GM06990 (cell line): Measurements from ENCODE around the gene TBL1X.

Source experiments
- DNase-seq: peaks from one replicate; pipeline ENCODE4 v3.0.0-alpha.2; 2011; ENCODE audit not compliant: insufficient read length; ENCODE audit errors: extremely low read depth
- H3K27me3 ChIP-seq: replicated peaks from 2 replicates; pipeline ENCODE4 v1.6.0; 2011; ENCODE audit warnings: low read length; ENCODE audit not compliant: control insufficient read depth, insufficient read depth
- H3K36me3 ChIP-seq: 2 replicates; pipeline ENCODE4 v1.5.1; 2011; ENCODE audit warnings: low read length; ENCODE audit not compliant: control insufficient read depth, insufficient read depth
- H3K4me3 ChIP-seq: replicated peaks from 2 replicates; pipeline ENCODE4 v1.5.1; 2011; ENCODE audit warnings: low read depth, mild to moderate bottlenecking, control low read depth, low read length
- CTCF ChIP-seq: IDR thresholded peaks from 2 replicates; pipeline ENCODE4 v1.5.1; 2011; ENCODE audit warnings: low read length, control low read depth, mild to moderate bottlenecking, inconsistent platforms; ENCODE audit not compliant: insufficient read depth, poor library complexity, severe bottlenecking

TBL1X gene

GRCh38 chrX:9638871-9639270 is 174.0 kb downstream of the TBL1X start:
- TF ChIP-seq CTCF, result no peak
- Histone ChIP-seq H3K4me3 (no peak overlapping the region), H3K36me3 (no peaks in the 10 kb centered on the region), H3K27me3 (no peaks in the 10 kb centered on the region)
- DNase-seq, result peak; percentile 15

DNA sequence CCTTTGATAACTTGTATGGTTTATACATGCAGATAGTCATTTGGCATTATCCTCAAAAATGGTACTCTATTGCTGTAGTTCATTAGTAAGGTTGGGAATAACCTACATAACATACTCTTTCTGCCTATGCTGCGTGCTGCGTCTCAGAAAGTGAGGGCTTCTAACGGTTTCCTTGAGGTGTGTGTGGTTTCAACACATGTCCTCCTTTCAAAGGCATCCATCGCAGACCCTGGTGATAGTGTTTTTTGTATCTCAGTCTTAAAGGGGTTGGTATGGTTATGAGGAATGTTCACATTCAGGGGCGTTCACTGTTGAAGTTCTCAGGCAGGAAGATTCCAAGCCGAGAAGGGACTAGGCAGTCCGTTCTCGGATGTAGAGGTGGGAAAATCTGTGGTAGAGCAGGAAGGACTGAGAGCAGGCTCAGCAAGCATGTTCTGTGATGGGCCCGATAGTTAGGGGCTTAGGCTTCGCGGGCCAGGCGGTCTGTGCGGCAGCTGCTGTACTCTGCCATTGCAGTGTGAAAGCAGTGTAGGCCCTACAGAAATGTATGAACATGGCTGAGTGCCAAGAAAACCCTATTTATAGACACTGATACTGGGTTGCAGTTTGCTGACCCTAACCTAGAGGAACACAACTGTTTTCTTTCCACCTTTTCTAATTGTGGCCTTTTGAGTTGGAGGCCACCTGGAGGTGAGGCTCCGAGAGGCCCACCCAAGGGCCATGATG is 177.6 kb downstream of the TBL1X start:
- no peak for TF ChIP-seq CTCF
- no peaks in the 10 kb centered on the region for H3K36me3 ChIP-seq
- no peak overlapping the region for H3K4me3 ChIP-seq
- H3K27me3 ChIP-seq, result no peaks in the 10 kb centered on the region
- no peak for DNase-seq

DNA sequence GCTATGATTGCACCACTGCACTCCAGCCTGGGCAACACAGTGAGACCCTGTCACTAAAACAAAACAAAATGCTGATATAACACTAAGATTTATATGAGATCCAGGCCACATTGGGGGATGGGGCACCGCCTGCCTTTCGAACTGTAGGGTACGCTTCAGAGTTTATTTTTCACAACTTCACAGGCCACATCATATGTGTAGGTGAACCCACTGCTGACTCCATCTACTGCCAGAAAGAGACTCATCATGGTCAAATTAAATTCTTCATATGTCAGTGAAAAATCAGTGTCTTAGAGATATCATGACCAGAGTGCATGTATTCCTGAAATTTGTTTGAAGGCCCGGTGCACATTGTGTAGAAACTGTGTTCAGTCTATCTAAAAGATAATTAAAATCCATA is 178.9 kb downstream of the TBL1X start:
- no peaks in the 10 kb centered on the region for H3K36me3 ChIP-seq
- H3K27me3 ChIP-seq, result no peaks in the 10 kb centered on the region
- no peak overlapping the region for H3K4me3 ChIP-seq
- TF ChIP-seq CTCF, result no peak
- no peak for DNase-seq

DNA sequence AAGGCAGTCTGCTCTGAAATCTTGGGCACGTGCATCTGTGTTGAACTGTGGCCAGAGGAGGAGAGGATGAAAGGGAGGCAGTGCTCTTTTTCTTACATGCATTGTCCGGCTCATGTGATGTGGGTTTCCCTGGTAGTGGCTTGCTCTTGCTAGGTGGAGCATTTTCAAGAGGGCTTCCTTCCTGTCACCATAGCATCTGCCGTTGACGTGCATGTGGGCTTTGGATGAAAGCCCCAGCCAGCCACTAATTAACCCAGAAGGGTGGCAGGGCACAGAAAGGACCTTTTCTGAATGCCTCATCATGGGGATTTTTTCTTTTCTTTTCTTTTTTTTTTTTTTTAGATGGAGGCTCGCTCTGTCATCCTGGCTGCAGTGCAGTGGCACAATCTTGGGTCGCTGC is 179.5 kb downstream of the TBL1X start:
- peak; percentile 21 for DNase-seq
- H3K36me3 ChIP-seq, result no peaks in the 10 kb centered on the region
- no peaks in the 10 kb centered on the region for H3K27me3 ChIP-seq
- no peak for TF ChIP-seq CTCF
- H3K4me3 ChIP-seq, result no peak overlapping the region

DNA sequence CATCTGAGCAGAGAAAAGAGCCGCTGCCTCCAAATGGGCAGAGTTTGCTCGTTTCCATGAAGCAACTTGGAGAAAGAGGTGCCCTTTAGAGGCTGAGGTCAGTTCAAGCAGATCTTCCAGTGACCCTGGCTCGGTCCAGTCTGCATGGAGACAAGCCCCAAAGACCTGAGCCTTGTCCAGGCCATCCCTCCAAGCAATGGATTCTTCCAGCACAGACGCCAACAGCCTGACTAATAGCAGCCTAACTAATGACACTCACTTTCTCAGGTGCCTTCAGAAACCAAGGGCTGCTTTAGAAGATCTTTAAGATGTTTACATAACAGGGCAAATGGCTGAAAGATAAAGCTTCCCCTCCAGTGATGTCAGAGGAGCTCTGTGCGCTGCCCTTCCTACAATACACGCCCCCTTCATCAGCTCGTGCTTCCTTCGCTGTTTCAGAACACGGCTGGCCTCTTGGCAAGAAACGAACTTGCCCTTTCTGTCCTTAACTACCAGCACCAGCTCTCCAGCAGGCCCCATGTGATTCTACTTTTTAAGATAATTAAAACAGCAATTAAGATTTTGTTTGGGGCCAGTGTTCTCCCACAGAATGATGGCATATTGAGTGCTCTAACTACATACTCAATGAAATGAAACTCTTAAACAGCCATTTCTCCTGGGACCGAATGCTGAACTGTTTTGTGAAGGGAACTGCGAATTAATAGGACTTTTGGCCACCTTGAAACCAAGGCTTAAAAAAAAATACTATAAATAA is 181.8 kb downstream of the TBL1X start:
- TF ChIP-seq CTCF, result no peak
- H3K4me3 ChIP-seq, result no peak overlapping the region
- H3K27me3 ChIP-seq, result no peaks in the 10 kb centered on the region
- DNase-seq, result no peak
- no peaks in the 10 kb centered on the region for H3K36me3 ChIP-seq
